ENCODE results near the gene NRDC. TPM values are rescaled to one million over a fixed set of nuclear protein-coding genes. Genes with fewer than 3 reads are reported as not detected.

NRDC gene
- polyA plus RNA-seq, 2 of the 4 experiments (the other 2 are of a cell fraction) = 129 to 162 TPM

- CTCF ChIA-PET = no interaction called here
- DNase-seq (ENCODE audit: low read depth in 1 of 2, low spot score in 1 of 2) (no peak), FAIRE-seq (no peak), ATAC-seq (peak in 1 of 2 experiments; percentile 65; a peak in 4 of 6 replicates)
- POLR2A ChIA-PET = no interaction called here
- peak overlapping the region; percentile 86 for H3K4me2 ChIP-seq
- TF ChIP-seq ESRRA (IDR thresholded peaks at IDR 0.05; ENCODE audit: borderline replicate concordance, low read length) (no peak), PHF8 (IDR thresholded peaks at IDR 0.05; ENCODE audit: borderline replicate concordance, low read depth) (peak; percentile 82; the same call in 1 of the 2 replicates)
- peaks cover 22% of the 10 kb centered on the region for H3K4me1 ChIP-seq
- H3K4me3 ChIP-seq = peak overlapping the region; percentile 90
- 0% methylated on average over 13 of the region's 17 CpGs for WGBS (ENCODE audit: missing lambda C conversion rate)
- H3K27ac ChIP-seq = peak overlapping the region; percentile 97 to 99
- H3K9me3 ChIP-seq = no peaks in the 10 kb centered on the region
These were observed 265 bp downstream of the NRDC start for GRCh38 chr1:51878308-51878615.

DNA sequence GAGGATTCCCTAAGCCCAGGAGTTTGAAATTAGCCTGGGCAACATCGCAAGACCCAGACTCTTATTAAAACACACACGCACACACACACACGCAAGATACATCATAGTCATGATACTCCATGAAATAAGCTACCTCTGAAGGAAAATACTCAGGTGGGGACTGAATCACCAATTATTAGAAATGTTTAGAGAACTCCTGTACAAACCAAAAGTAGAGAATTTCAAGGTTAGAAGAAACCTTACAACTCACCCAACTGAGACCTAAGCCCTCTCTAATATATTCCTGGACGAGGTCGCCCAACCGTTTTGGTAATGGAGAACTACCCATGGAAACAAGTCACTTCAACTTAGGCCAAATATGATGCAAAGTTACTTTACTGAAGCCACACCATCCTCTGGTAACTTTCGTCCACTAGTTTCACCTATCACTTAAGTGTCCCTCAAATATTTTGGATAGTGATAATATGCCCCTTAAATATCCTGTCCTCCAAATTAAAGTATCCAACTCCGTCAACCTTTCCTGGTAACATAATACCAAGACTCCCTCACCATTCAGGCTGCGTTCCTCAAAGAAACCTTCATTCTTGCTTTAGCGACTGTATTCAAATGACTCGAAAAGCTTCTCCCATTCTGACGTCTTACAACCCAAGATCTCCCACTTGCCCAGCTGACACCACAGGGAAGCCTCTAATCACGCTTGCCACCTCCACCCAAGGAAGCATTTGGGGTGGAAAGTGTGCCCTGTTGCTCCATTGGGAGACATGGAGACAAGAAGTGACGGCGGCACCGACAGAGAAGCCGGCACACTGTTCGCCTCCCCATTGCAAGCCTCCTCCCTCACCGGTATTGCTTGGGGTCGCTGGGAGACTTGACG is 856 bp downstream of the NRDC start:
- peak overlapping the region; percentile 97 to 99 for H3K27ac ChIP-seq
- no peaks in the 10 kb centered on the region for H3K9me3 ChIP-seq
- peaks cover 22% of the 10 kb centered on the region for H3K4me1 ChIP-seq
- peak overlapping the region; percentile 90 for H3K4me3 ChIP-seq
- WGBS (ENCODE audit: missing lambda C conversion rate) = 8% methylated on average over 16 of the region's 21 CpGs
- H3K4me2 ChIP-seq = peak overlapping the region; percentile 86
- peak; percentile 23 to 31; a peak in 4 of 6 replicates for ATAC-seq
- CTCF ChIA-PET = interaction anchor here (1.5 kb wide), 1 partner anchor 124 kb away, joined by 4 read pairs; no protein-coding TSS in a partner anchor
- no peak for FAIRE-seq
- DNase-seq (ENCODE audit: low read depth in 1 of 2, low spot score in 1 of 2) = peak in 1 of 2 experiments; percentile 22
- TF ChIP-seq RCOR1 (IDR thresholded peaks at IDR 0.05; ENCODE audit: low read depth, low read length) (no peak), HES2 (IDR thresholded peaks at IDR 0.05) (no peak), HOXA7 (CRISPR knock-in tag; IDR thresholded peaks at IDR 0.05) (no peak), JUNB (IDR thresholded peaks at IDR 0.05) (no peak), NPAS2 (CRISPR knock-in tag; IDR thresholded peaks at IDR 0.05; ENCODE audit: borderline replicate concordance) (no peak), SREBF2 (IDR thresholded peaks at IDR 0.05) (no peak), MAZ (IDR thresholded peaks at IDR 0.05; ENCODE audit: borderline replicate concordance, low read depth, low read length) (no peak), CEBPB (IDR thresholded peaks at IDR 0.05) (no peak), NR3C1 (IDR thresholded peaks at IDR 0.05) (no peak), HEYL (CRISPR knock-in tag; IDR thresholded peaks at IDR 0.05) (no peak), EHF (CRISPR knock-in tag; IDR thresholded peaks at IDR 0.05) (no peak), ZFP36 (IDR thresholded peaks at IDR 0.05; ENCODE audit: borderline replicate concordance, partially characterized antibody) (no peak), RAD21 (conservative IDR thresholded peaks at IDR 0.05 in 1 of 2, IDR thresholded peaks at IDR 0.05 in 1 of 2) (no peak), BHLHE40 (IDR thresholded peaks at IDR 0.05; ENCODE audit: low read depth, low read length) (no peak)
- TF ChIP-seq, protein P1, sequence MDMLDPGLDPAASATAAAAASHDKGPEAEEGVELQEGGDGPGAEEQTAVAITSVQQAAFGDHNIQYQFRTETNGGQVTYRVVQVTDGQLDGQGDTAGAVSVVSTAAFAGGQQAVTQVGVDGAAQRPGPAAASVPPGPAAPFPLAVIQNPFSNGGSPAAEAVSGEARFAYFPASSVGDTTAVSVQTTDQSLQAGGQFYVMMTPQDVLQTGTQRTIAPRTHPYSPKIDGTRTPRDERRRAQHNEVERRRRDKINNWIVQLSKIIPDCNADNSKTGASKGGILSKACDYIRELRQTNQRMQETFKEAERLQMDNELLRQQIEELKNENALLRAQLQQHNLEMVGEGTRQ (IDR thresholded peaks at IDR 0.05) = no peak
- POLR2A ChIA-PET = no interaction called here

DNA sequence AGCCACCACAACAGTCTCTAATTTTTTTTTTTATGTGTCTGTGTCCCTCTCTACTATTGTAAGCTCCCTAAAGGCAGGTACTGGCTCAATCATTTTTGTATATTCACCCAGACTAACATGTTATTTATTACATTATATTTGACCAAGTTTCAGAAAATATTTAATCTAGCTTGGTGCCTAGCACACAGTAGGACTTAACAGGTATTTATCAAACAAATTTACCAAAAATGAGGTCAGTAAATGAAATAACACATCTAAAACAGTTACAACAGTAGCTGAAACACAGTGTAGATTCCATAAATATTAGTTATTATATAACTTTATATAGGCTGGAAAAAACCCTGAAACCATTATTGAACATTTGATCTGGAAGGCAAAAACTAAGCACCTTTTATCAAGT is 2.7 kb downstream of the NRDC start:
- POLR2A ChIA-PET = no interaction called here
- CTCF ChIA-PET = interaction anchor here (1.5 kb wide), 1 partner anchor 126 kb away, joined by 4 read pairs; no protein-coding TSS in a partner anchor
- H3K4me1 ChIP-seq = peaks cover 26% of the 10 kb centered on the region
- H3K4me3 ChIP-seq = no peak overlapping the region
- no peaks in the 10 kb centered on the region for H3K9me3 ChIP-seq
- DNase-seq (ENCODE audit: low read depth in 1 of 2, low spot score in 1 of 2) = no peak
- TF ChIP-seq ZFP36 (IDR thresholded peaks at IDR 0.05; ENCODE audit: borderline replicate concordance, partially characterized antibody) = no peak
- TF ChIP-seq SREBF2 (IDR thresholded peaks at IDR 0.05) = no peak
- TF ChIP-seq RFX5 (IDR thresholded peaks at IDR 0.05) = no peak
- TF ChIP-seq, protein P2, sequence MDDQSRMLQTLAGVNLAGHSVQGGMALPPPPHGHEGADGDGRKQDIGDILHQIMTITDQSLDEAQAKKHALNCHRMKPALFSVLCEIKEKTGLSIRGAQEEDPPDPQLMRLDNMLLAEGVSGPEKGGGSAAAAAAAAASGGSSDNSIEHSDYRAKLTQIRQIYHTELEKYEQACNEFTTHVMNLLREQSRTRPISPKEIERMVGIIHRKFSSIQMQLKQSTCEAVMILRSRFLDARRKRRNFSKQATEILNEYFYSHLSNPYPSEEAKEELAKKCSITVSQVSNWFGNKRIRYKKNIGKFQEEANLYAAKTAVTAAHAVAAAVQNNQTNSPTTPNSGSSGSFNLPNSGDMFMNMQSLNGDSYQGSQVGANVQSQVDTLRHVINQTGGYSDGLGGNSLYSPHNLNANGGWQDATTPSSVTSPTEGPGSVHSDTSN (IDR thresholded peaks at IDR 0.05) = no peak
- TF ChIP-seq NPAS2 (CRISPR knock-in tag; IDR thresholded peaks at IDR 0.05; ENCODE audit: borderline replicate concordance) = no peak
- TF ChIP-seq BCL3 (IDR thresholded peaks at IDR 0.05) = no peak
- no peak for TF ChIP-seq MAX (IDR thresholded peaks at IDR 0.05)
- no peak for TF ChIP-seq HOXA7 (CRISPR knock-in tag; IDR thresholded peaks at IDR 0.05)
- TF ChIP-seq NR3C1 (IDR thresholded peaks at IDR 0.05) = no peak
- TF ChIP-seq TP53 (CRISPR knock-in tag; IDR thresholded peaks at IDR 0.05) = no peak
- TF ChIP-seq, protein P1 (IDR thresholded peaks at IDR 0.05) = no peak
- TF ChIP-seq CHD4 (IDR thresholded peaks at IDR 0.05; ENCODE audit: borderline replicate concordance) = no peak
- TF ChIP-seq JUNB (IDR thresholded peaks at IDR 0.05) = no peak
- TF ChIP-seq FOSB (CRISPR knock-in tag; IDR thresholded peaks at IDR 0.05) = no peak
- no peak for TF ChIP-seq ZSCAN20 (CRISPR knock-in tag; IDR thresholded peaks at IDR 0.05)
- TF ChIP-seq HES2 (IDR thresholded peaks at IDR 0.05) = no peak
- TF ChIP-seq SMC3 (IDR thresholded peaks at IDR 0.05) = no peak
- peak overlapping the region in 1 of 2 experiments; percentile 64; a peak in 4 of 6 replicates for H3K27ac ChIP-seq
- peak overlapping the region; percentile 86 for H3K4me2 ChIP-seq
- ATAC-seq = no peak
- FAIRE-seq = no peak

Measured in A549 (cell line).